ENCODE data around the gene CNTN1.
A peak's percentile ranks its signal among the peaks of the same experiment; 100 is the strongest.

Gene CNTN1

GRCh38 chr12:41008472-41008871, 316.2 kb downstream of the CNTN1 start:
- H3K4me3 ChIP-seq (ENCODE audit: control insufficient read depth, low read depth, low read length): no peak overlapping the region
- TF ChIP-seq CTCF (conservative IDR thresholded peaks at IDR 0.05; ENCODE audit: control insufficient read depth, insufficient read depth, low read depth, low read length): no peak
- DNase-seq (ENCODE audit: low read depth): peak; percentile 16

GRCh38 chr12:41011939-41012338, 319.7 kb downstream of the CNTN1 start:
- no peak overlapping the region for H3K4me3 ChIP-seq (ENCODE audit: control insufficient read depth, low read depth, low read length)
- DNase-seq (ENCODE audit: low read depth): no peak
- peak; percentile 8 for TF ChIP-seq CTCF (conservative IDR thresholded peaks at IDR 0.05; ENCODE audit: control insufficient read depth, insufficient read depth, low read depth, low read length)

- DNase-seq (ENCODE audit: low read depth): peak; percentile 53
- TF ChIP-seq CTCF (conservative IDR thresholded peaks at IDR 0.05; ENCODE audit: control insufficient read depth, insufficient read depth, low read depth, low read length): no peak
- H3K4me3 ChIP-seq (ENCODE audit: control insufficient read depth, low read depth, low read length): no peak overlapping the region
These were observed 321.8 kb downstream of the CNTN1 start for GRCh38 chr12:41013881-41014642.

GRCh38 chr12:41014643-41015020, 322.4 kb downstream of the CNTN1 start:
- peak; percentile 48 for DNase-seq (ENCODE audit: low read depth)
- no peak for TF ChIP-seq CTCF (conservative IDR thresholded peaks at IDR 0.05; ENCODE audit: control insufficient read depth, insufficient read depth, low read depth, low read length)
- H3K4me3 ChIP-seq (ENCODE audit: control insufficient read depth, low read depth, low read length): no peak overlapping the region

GRCh38 chr12:41018010-41018409, 325.8 kb downstream of the CNTN1 start:
- H3K4me3 ChIP-seq (ENCODE audit: control insufficient read depth, low read depth, low read length): no peak overlapping the region
- no peak for DNase-seq (ENCODE audit: low read depth)
- TF ChIP-seq CTCF (conservative IDR thresholded peaks at IDR 0.05; ENCODE audit: control insufficient read depth, insufficient read depth, low read depth, low read length): no peak

GRCh38 chr12:41019461-41019860, 327.2 kb downstream of the CNTN1 start:
- TF ChIP-seq CTCF (conservative IDR thresholded peaks at IDR 0.05; ENCODE audit: control insufficient read depth, insufficient read depth, low read depth, low read length): no peak
- DNase-seq (ENCODE audit: low read depth): no peak
- no peak overlapping the region for H3K4me3 ChIP-seq (ENCODE audit: control insufficient read depth, low read depth, low read length)
